T47D (cell line): ENCODE measurements around the gene AGAP1.

ENCODE experiments used
- DNase-seq, 2 experiments: peaks; one replicate each; pipeline versions ENCODE4 v3.0.0 to v3.0.0-alpha.2; 2011 to 2012; ENCODE audit warnings: low read depth in 1 of 2, low spot score in 1 of 2
- JUND ChIP-seq: IDR thresholded peaks from 2 replicates; pipeline ENCODE4 v1.6.1; 2012; ENCODE audit warnings: low read depth
- in situ Hi-C: cut with HindIII; loops from 2 replicates; pipeline ENCODE4 v1.10.0; 2016; ENCODE audit warnings: low sequenced_read_pairs, low pct_unique_long_range_greater_than_20kb

Gene AGAP1

DNA sequence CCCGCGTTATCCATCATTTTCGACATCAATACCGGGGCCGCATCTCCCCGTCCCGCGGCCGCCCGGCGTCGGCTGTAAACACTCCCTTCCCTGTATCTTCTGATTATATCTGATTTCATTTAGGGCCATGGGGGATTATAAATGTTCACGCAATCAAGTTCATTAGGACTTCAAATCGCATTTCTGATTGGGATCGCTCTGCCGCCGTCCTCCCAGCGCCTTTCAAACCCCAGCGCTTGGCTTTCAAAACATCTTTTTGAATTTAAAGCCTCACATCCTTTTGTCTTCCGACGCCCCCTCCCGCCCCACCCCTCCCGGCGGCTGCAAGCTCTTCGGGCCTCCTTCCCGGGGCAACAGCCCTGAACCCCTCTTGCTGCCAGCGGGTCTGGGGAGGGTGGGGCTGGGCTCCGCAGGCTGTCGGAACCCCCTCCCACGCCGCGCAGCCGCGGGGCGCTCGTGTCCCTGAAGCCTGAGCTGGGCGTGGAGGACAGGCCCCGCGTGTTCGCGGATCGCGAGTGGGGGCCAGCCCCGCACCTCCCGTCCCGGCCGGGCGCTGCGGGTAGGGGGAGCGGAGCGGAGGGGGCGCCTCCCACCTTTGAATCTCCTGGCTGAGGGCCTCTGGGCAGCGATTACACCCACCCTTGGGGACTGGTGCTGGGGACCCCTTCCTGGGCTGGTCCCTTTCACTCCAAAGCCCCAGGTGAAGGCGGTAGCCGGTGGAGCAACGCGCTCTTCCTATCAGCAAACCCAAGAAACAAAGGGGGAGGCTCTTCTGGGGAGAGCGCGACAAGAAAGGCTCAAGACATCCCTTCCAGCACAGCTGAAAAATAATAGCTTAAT lies 685.6 kb downstream of the AGAP1 start:
- no peak for DNase-seq
- TF ChIP-seq JUND, result no peak
- in situ Hi-C loops, result no loop called here

DNA sequence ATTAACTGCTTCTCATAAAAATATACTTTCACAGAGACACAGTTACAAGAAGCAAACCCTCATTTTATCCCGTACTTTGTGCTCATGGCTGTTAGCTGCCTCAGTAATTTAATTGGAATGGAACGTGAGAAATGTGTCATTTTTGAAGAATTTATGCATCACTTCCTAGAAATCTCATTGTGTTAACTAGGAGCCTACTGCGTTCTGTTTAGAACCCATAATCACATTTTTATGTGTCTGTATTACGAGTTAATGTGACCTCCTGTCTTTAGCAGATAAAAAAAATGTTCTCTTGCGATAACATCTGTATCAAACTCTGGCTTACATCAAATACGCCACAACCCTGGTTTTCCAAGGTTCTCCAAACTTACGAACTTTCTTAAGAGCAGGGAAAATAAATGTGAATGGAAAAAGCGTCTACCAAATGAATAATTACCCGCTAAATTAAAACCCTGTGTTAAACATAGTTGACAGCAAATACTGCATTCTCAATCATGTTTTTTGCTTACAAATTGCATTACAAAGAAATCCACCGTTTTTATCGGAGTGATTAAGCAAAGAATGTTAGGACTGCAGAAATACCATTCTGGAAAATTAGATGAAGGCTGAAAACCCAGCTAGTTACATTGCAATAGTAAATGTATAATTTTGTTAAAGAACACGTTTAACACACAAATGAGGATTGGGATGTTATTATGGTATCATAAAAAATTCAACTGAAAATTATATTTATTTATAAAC lies 686.4 kb downstream of the AGAP1 start:
- DNase-seq, result no peak
- TF ChIP-seq JUND, result no peak

DNA sequence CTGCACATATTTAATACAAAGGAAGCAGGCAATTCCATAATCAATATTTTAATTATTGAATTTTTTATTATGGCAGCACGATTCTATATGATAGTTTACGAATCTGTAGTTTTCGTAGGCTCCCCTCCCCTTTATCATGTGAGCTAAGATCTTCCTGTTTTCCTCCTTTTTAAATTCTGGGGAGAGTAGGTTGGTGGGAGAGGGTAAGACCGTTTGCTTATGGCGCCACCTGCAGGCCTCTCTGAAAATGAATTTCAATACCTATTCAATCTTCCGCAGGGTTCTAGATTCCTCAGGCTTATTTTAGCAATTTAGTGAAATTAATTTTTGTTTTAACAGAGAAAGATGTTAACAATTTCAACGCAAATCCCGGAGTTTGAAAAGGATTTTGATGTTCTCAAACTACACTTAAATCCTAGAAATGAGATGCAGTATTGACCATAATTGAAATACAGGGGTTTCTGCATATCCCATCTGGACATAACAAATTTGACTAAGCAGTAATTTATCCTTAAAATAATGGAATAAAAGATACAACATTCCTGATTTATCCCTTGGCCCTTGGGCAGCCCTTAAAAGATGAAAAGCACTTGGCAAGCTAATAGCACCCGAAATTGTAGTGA lies 687.1 kb downstream of the AGAP1 start:
- peak; percentile 50 to 62 for DNase-seq
- no peak for TF ChIP-seq JUND
- in situ Hi-C loops, result no loop called here

More for the DNA sequence above, 686.4 kb downstream of the AGAP1 start:
- in situ Hi-C loops, result no loop called here
